K562 (cell line): ENCODE results near the gene MSL2. TPM values are rescaled to one million over a fixed set of nuclear protein-coding genes. Genes with fewer than 3 reads are reported as not detected.

Experiments used
- ATAC-seq: fragments of 200-7000 bp; cut with Tn5 transposase; 3 replicates; pipeline ENCODE4 v1.9.1; 2020; ENCODE audit warnings: moderate library complexity
- BruUV-seq: library from RNA; stranded (reverse); fragments of 400-500 nt; replicated peaks from 2 replicates; lab custom pipeline; 2021; lab: Mats Ljungman, UMichigan
- CTCF ChIA-PET: fragments of 300-600 bp; formaldehyde crosslinking; extraction: SDS; loops from one replicate; lab custom pipeline; 2021; ENCODE audit warnings: low intra/inter-chr PET ratio; lab: Yijun Ruan, JAX
- POLR2A ChIA-PET: fragments of 300-600, 350-650 bp; sonication (Branson Sonifier 250); formaldehyde crosslinking; extraction: SDS; loops from one replicate; lab custom pipeline; 2021; ENCODE audit warnings: antibody characterized with exemption, inconsistent platforms; lab: Yijun Ruan, JAX
- DNase-seq, 4 experiments: peaks; one replicate each; pipeline versions ENCODE4 v3.0.0 to v3.0.0-alpha.2; 2011 to 2018; ENCODE audit warnings: low spot score in 3 of 4, mixed read lengths in 3 of 4; ENCODE audit errors: extremely low read depth in 1 of 4
- FAIRE-seq: peaks from 2 replicates; lab custom pipeline; 2011; peaks lifted over from hg19 to GRCh38; lab: Jason Lieb, UNC
- H2AFZ ChIP-seq: 2 replicates; pipeline ENCODE4 v1.6.0; 2011; ENCODE audit warnings: low read depth, low read length, control low read depth, inconsistent platforms
- H3K27ac ChIP-seq: fragments of 200-600 bp; 3 replicates; pipeline ENCODE4 v1.8.0; 2011; ENCODE audit warnings: low read depth, mild to moderate bottlenecking, control low read depth, inconsistent platforms, low read length, moderate library complexity, mixed read lengths; ENCODE audit errors: extremely low read depth
- H3K27me3 ChIP-seq, 2 experiments: fragments of 300-600 bp in 1 of 2; 2 replicates in 1 of 2; 3 replicates in 1 of 2; pipeline versions ENCODE4 v1.6.0 to v1.8.0; 2011; ENCODE audit warnings: inconsistent platforms in 2 of 2, low read length in 2 of 2, mild to moderate bottlenecking in 1 of 2, mixed read lengths in 1 of 2, moderate library complexity in 1 of 2; ENCODE audit not compliant: control insufficient read depth in 2 of 2, insufficient read depth in 2 of 2
- H3K36me3 ChIP-seq: fragments of 300-600 bp; 3 replicates; pipeline ENCODE4 v1.8.0; 2011; ENCODE audit warnings: mild to moderate bottlenecking, low read length, inconsistent platforms; ENCODE audit not compliant: control insufficient read depth, insufficient read depth
- H3K4me1 ChIP-seq, 2 experiments: fragments of 200-600 bp in 1 of 2; replicated peaks in 1 of 2; 2 replicates in 1 of 2; 3 replicates in 1 of 2; pipeline versions ENCODE4 v1.5.1 to v1.8.0; 2011; ENCODE audit warnings: inconsistent platforms in 2 of 2, low read length in 2 of 2, mild to moderate bottlenecking in 1 of 2, mixed read lengths in 1 of 2, moderate library complexity in 1 of 2; ENCODE audit not compliant: control insufficient read depth in 2 of 2, insufficient read depth in 2 of 2
- H3K4me2 ChIP-seq: 2 replicates; pipeline ENCODE4 v1.6.1; 2011; ENCODE audit warnings: low read length, control low read depth, inconsistent platforms, mixed read lengths; ENCODE audit not compliant: insufficient read depth
- H3K4me3 ChIP-seq: fragments of 200-600 bp; sonication (generic), shearing (Covaris generic); 2 replicates; pipeline ENCODE4 v1.5.1; 2016; ENCODE audit warnings: control low read depth, inconsistent platforms
- H3K79me2 ChIP-seq: fragments of 200-600 bp; 3 replicates; pipeline ENCODE4 v1.8.0; 2011; ENCODE audit warnings: low read length, inconsistent platforms; ENCODE audit not compliant: control insufficient read depth, insufficient read depth
- H3K9ac ChIP-seq, 2 experiments: 2 replicates each; pipeline versions ENCODE4 v1.6.0 to v1.6.1; 2011; ENCODE audit warnings: low read depth in 2 of 2, low read length in 2 of 2, control low read depth in 1 of 2, inconsistent platforms in 1 of 2, mild to moderate bottlenecking in 1 of 2, mixed read lengths in 1 of 2; ENCODE audit not compliant: insufficient read depth in 1 of 2
- H3K9me1 ChIP-seq: one replicate; pipeline ENCODE4 v1.6.0; 2011; ENCODE audit warnings: inconsistent platforms, mild to moderate bottlenecking, low read length, moderate library complexity; ENCODE audit not compliant: control insufficient read depth, insufficient read depth
- H3K9me3 ChIP-seq: replicated peaks from 2 replicates; pipeline ENCODE4 v1.5.1; 2011; ENCODE audit warnings: low read depth, low read length, inconsistent platforms; ENCODE audit not compliant: control insufficient read depth, insufficient read depth
- H4K20me1 ChIP-seq: replicated peaks from 2 replicates; pipeline ENCODE4 v1.6.1; 2011; ENCODE audit warnings: low read length, inconsistent platforms, mixed read lengths; ENCODE audit not compliant: control insufficient read depth, insufficient read depth
- ATF3 ChIP-seq, 2 experiments: fragments of 450-650 bp in 1 of 2; sonication (generic) in 1 of 2; formaldehyde crosslinking in 1 of 2; IDR thresholded peaks in 1 of 2; conservative IDR thresholded peaks in 1 of 2; 2 replicates each; pipeline versions ENCODE4 v1.6.1 to v1.8.1; 2016 to 2023; ENCODE audit warnings: mild to moderate bottlenecking in 2 of 2, moderate library complexity in 2 of 2, inconsistent platforms in 1 of 2, missing genetic modification reagents in 1 of 2
- ELK3 ChIP-seq: fragments of 450-650 bp; formaldehyde crosslinking; IDR thresholded peaks from 2 replicates; pipeline ENCODE4 v1.4.0; 2020; ENCODE audit warnings: mild to moderate bottlenecking
- EP300 ChIP-seq: IDR thresholded peaks from 2 replicates; pipeline ENCODE4 v1.6.1; 2012; ENCODE audit warnings: low read length, improper control_type of control experiment
- FOXK2 ChIP-seq, 2 experiments: fragments of 450-650 bp; IDR thresholded peaks in 1 of 2; conservative IDR thresholded peaks in 1 of 2; 2 replicates each; pipeline ENCODE4 v1.6.1; 2016; ENCODE audit warnings: low read depth in 2 of 2, mild to moderate bottlenecking in 1 of 2
- HOMEZ ChIP-seq: fragments of 250-450 bp; sonication (Bioruptor Pico); IDR thresholded peaks from 2 replicates; pipeline ENCODE4 v1.4.0; 2020; ENCODE audit warnings: mild to moderate bottlenecking, moderate library complexity
- KDM1A ChIP-seq, 2 experiments: fragments of 450-650 bp; IDR thresholded peaks; 2 replicates each; pipeline ENCODE4 v1.6.1; 2016; ENCODE audit warnings: mild to moderate bottlenecking in 2 of 2
- MYBL2 ChIP-seq, 2 experiments: fragments of 450-650 bp in 1 of 2; sonication (generic) in 1 of 2; formaldehyde crosslinking in 1 of 2; IDR thresholded peaks; 2 replicates each; pipeline versions ENCODE4 v1.6.1 to v1.8.1; 2017 to 2022; ENCODE audit warnings: borderline replicate concordance in 1 of 2, inconsistent platforms in 1 of 2, low read depth in 1 of 2, mild to moderate bottlenecking in 1 of 2, missing genetic modification reagents in 1 of 2, moderate library complexity in 1 of 2
- MYC ChIP-seq, 2 experiments: fragments of 250-450 bp in 1 of 2; sonication (Bioruptor Pico) in 1 of 2; IDR thresholded peaks; 2 replicates each; pipeline versions ENCODE4 v1.5.1 to v1.6.1; 2012 to 2021; ENCODE audit warnings: low read depth in 2 of 2, borderline replicate concordance in 1 of 2, improper control_type of control experiment in 1 of 2, low read length in 1 of 2, mild to moderate bottlenecking in 1 of 2, moderate library complexity in 1 of 2
- RBBP5 ChIP-seq: fragments of 200-600 bp; sonication (generic); IDR thresholded peaks from 2 replicates; pipeline ENCODE4 v1.6.1; 2012; ENCODE audit warnings: borderline replicate concordance, mild to moderate bottlenecking, low read length, control low read depth, inconsistent platforms; ENCODE audit not compliant: insufficient read depth, poor library complexity, severe bottlenecking
- SMARCA5 ChIP-seq: fragments of 450-650 bp; IDR thresholded peaks from 2 replicates; pipeline ENCODE4 v1.6.1; 2016
- TAF15 ChIP-seq: fragments of 200-400 bp; formaldehyde crosslinking; IDR thresholded peaks from 2 replicates; pipeline ENCODE4 v1.6.1; 2017; ENCODE audit warnings: mild to moderate bottlenecking, low read depth, low read length, moderate library complexity
- TEAD4 ChIP-seq, 2 experiments: sonication (generic) in 1 of 2; formaldehyde crosslinking in 1 of 2; IDR thresholded peaks; 2 replicates each; pipeline versions ENCODE4 v1.6.1 to v1.8.0; 2012 to 2022; ENCODE audit warnings: borderline replicate concordance in 1 of 2, inconsistent platforms in 1 of 2, low read length in 1 of 2, mild to moderate bottlenecking in 1 of 2, missing genetic modification reagents in 1 of 2
- ZBTB43 ChIP-seq: sonication (generic); formaldehyde crosslinking; IDR thresholded peaks from 2 replicates; pipeline ENCODE4 v1.8.0; 2023; ENCODE audit warnings: mild to moderate bottlenecking, missing genetic modification reagents
- ZNF121 ChIP-seq: sonication (generic); formaldehyde crosslinking; conservative IDR thresholded peaks from 2 replicates; pipeline ENCODE4 v1.8.0; 2022; ENCODE audit warnings: missing genetic modification reagents
- ZNF583 ChIP-seq: fragments of 250-450 bp; sonication (Bioruptor Pico); IDR thresholded peaks from 2 replicates; pipeline ENCODE4 v1.4.0; 2020
- ZNF699 ChIP-seq: fragments of 250-450 bp; sonication (Bioruptor Pico); IDR thresholded peaks from 2 replicates; pipeline ENCODE4 v1.8.0; 2021; ENCODE audit warnings: mild to moderate bottlenecking, moderate library complexity; ENCODE audit not compliant: insufficient replicate concordance
- ZNF75A ChIP-seq: fragments of 450-650 bp; formaldehyde crosslinking; IDR thresholded peaks from 2 replicates; pipeline ENCODE4 v1.4.0; 2020; ENCODE audit warnings: mild to moderate bottlenecking
- WGBS: fragments of 100-300 bp; shearing (Covaris generic); methylation state at CpG from one replicate; pipeline ENCODE4 v1.1.6; 2016; ENCODE audit warnings: low coverage, mixed read lengths; ENCODE audit not compliant: insufficient coverage; ENCODE audit errors: missing lambda C conversion rate; 5-methylcytosine and 5-hydroxymethylcytosine counted together
- in situ Hi-C: fragments of 300-500 bp; cut with MboI; formaldehyde crosslinking; loops from 4 replicates; pipeline ENCODE4 v1.15.0; 2018; ENCODE audit warnings: inconsistent platforms, mixed read lengths
- intact Hi-C: fragments of 100-400 bp; cut with micrococcal nuclease; formaldehyde crosslinking; loops from 2 replicates; pipeline ENCODE4 v1.14.2; 2022
- polyA plus RNA-seq, 8 experiments: library from polyadenylated mRNA; depleted of rRNA in 4 of 8; stranded (reverse) in 5 of 8; unstranded in 3 of 8; fragments of >200 nt; fragmentation: Nextera tagmentation in 2 of 8; fragmentation: Illumina TruSeq in 1 of 8; extraction: Ambion mirVana in 2 of 8; extraction: Trizol in 1 of 8; gene quantifications; 2 replicates each; pipeline versions ENCODE4 v1.2.1 to v1.2.3, GENCODE V29; 2011 to 2014; ENCODE audit warnings: inconsistent platforms in 1 of 8, missing spikeins in 1 of 8
- total RNA-seq, 7 experiments: library from RNA; depleted of rRNA in 6 of 7; stranded (reverse); fragments of >200 nt in 6 of 7; fragmentation: Illumina TruSeq in 2 of 7; extraction: Trizol in 2 of 7; gene quantifications; 2 replicates each; pipeline versions ENCODE4 v1.2.1 to v1.2.3, GENCODE V29; 2011 to 2021; ENCODE audit warnings: low replicate concordance in 1 of 7

MSL2 gene
- total and polyA plus RNA-seq, 9 of the 15 experiments (the other 6 are each of a cell fraction or from before 2014, with no cell fraction given), result 1.9 to 19.9 (median 9.1) TPM

GRCh38 chr3:136181741-136182140 is 14.4 kb downstream of the MSL2 start:
- H4K20me1 ChIP-seq, result peaks cover 19% of the 10 kb centered on the region
- WGBS, result 80% methylated on average over 7 of the region's 8 CpGs
- H3K79me2 ChIP-seq, result peaks cover 98% of the 10 kb centered on the region
- no peaks in the 10 kb centered on the region for H3K9me3 ChIP-seq
- H3K9me1 ChIP-seq, result peaks cover 3% of the 10 kb centered on the region
- no peak overlapping the region for H3K4me2 ChIP-seq
- ATAC-seq, result no peak
- H3K27me3 ChIP-seq, result no peaks in the 10 kb centered on the region
- peaks cover 10 to 12% of the 10 kb centered on the region in 2 experiments; a peak in 4 of 5 replicates for H3K4me1 ChIP-seq
- no peaks in the 10 kb centered on the region for H3K36me3 ChIP-seq
- no peak overlapping the region for H3K9ac ChIP-seq
- intact Hi-C loops, result no loop called here
- no peak for DNase-seq
- in situ Hi-C loops, result no loop called here
- no peak overlapping the region for H3K27ac ChIP-seq
- no peak for FAIRE-seq
- POLR2A ChIA-PET, result interaction anchor here (1.3 to 2.2 kb wide), 2 partner anchors 9 to 14 kb away, joined by 4 to 21 read pairs; partner anchors contain the start of gene MSL2
- CTCF ChIA-PET, result no interaction called here
- no TSS peak for BruUV-seq
- H2AFZ ChIP-seq, result no peak overlapping the region
- no peak overlapping the region for H3K4me3 ChIP-seq
- TF ChIP-seq HOMEZ (no peak), MYBL2 (IDR thresholded peaks at IDR 0.05; ENCODE audit: low read depth) (no peak), MYBL2 (CRISPR knock-in tag; IDR thresholded peaks at IDR 0.05; ENCODE audit: borderline replicate concordance) (no peak), RBBP5 (no peak), KDM1A (IDR thresholded peaks at IDR 0.05) (no peak), ZNF75A (no peak), ATF3 (IDR thresholded peaks at IDR 0.05) (no peak), ATF3 (CRISPR knock-in tag; conservative IDR thresholded peaks at IDR 0.05) (no peak), ZNF121 (no peak), TAF15 (no peak), ZBTB43 (CRISPR knock-in tag) (no peak), ELK3 (CRISPR knock-in tag) (no peak), EP300 (no peak), MYC (IDR thresholded peaks at IDR 0.05; ENCODE audit: low read depth, low read length) (no peak), MYC (CRISPR knock-in tag; IDR thresholded peaks at IDR 0.05; ENCODE audit: borderline replicate concordance, low read depth) (no peak), ZNF583 (no peak), FOXK2 (conservative IDR thresholded peaks at IDR 0.05 in 1 of 2, IDR thresholded peaks at IDR 0.05 in 1 of 2; ENCODE audit: low read depth in 2 of 2) (no peak), SMARCA5 (no peak), ZNF699 (CRISPR knock-in tag) (no peak), TEAD4 (IDR thresholded peaks at IDR 0.05; ENCODE audit: low read length) (no peak), TEAD4 (CRISPR knock-in tag; IDR thresholded peaks at IDR 0.05; ENCODE audit: borderline replicate concordance) (no peak)
